Transverse colon (tissue), 4 donors: Measurements from ENCODE around the gene PKIB. TPM values are rescaled to one million over a fixed set of nuclear protein-coding genes. Genes with fewer than 3 reads are reported as not detected.

Experiments
- DNase-seq: peaks from one replicate; pipeline ENCODE4 v3.0.0-alpha.2; 2019
- H3K27ac ChIP-seq, 4 donors: fragments of 200-600 bp; sonication (generic); 2 replicates each; pipeline ENCODE4 v1.5.1; 2016 to 2018; ENCODE audit warnings: inconsistent platforms in 4 of 4
- H3K27me3 ChIP-seq: fragments of 200-600 bp; sonication (generic); 2 replicates; pipeline ENCODE4 v1.5.1; 2017; ENCODE audit warnings: inconsistent platforms
- H3K36me3 ChIP-seq, 4 donors: fragments of 200-600 bp; sonication (generic); 2 replicates each; pipeline ENCODE4 v1.5.1; 2017 to 2019; ENCODE audit warnings: inconsistent platforms in 4 of 4
- H3K4me1 ChIP-seq, 4 donors: fragments of 200-600 bp; sonication (generic); 2 replicates each; pipeline ENCODE4 v1.5.1; 2017 to 2020; ENCODE audit warnings: inconsistent platforms in 4 of 4
- H3K4me3 ChIP-seq, 4 donors: fragments of 200-600 bp; sonication (generic); 1 replicate in 1 of 4; 2 replicates in 3 of 4; pipeline versions ENCODE4 v1.5.1 to v1.6.1; 2017 to 2019; ENCODE audit warnings: inconsistent platforms in 4 of 4
- H3K9me3 ChIP-seq, 2 donors: fragments of 200-600 bp; sonication (generic); 2 replicates each; pipeline ENCODE4 v1.5.1; 2017 to 2019; ENCODE audit warnings: inconsistent platforms in 2 of 2
- CTCF ChIP-seq, 5 experiments: fragments of 200-600 bp in 3 of 5; fragments of 450-650 bp in 2 of 5; sonication (generic) in 3 of 5; IDR thresholded peaks; 1 replicate in 2 of 5; 2 replicates in 3 of 5; pipeline ENCODE4 v1.5.1; 2016 to 2017; ENCODE audit warnings: antibody characterized with exemption in 5 of 5, inconsistent platforms in 3 of 5, mild to moderate bottlenecking in 2 of 5, moderate library complexity in 1 of 5
- EP300 ChIP-seq: sonication (generic); formaldehyde crosslinking; IDR thresholded peaks from one replicate; pipeline ENCODE4 v1.6.1; 2017; ENCODE audit warnings: antibody characterized with exemption, low read depth
- POLR2A ChIP-seq: fragments of 450-650 bp; IDR thresholded peaks from one replicate; pipeline ENCODE4 v1.6.1; 2016; ENCODE audit warnings: antibody characterized with exemption, mild to moderate bottlenecking, moderate library complexity
- POLR2AphosphoS5 ChIP-seq, 3 donors: sonication (generic); formaldehyde crosslinking; IDR thresholded peaks; one replicate each; pipeline ENCODE4 v1.6.1; 2016; ENCODE audit warnings: antibody characterized with exemption in 3 of 3
- WGBS, 2 donors: methylation state at CpG; one replicate each; pipeline ENCODE4 v1.1.5; 2018; ENCODE audit warnings: low coverage in 1 of 2; 5-methylcytosine and 5-hydroxymethylcytosine counted together
- in situ Hi-C, 4 donors: fragments of 200-750 bp; cut with MboI; loops; one replicate each; pipeline versions ENCODE4 v1.15.0 to v1.15.1; 2017; ENCODE audit warnings: low sequenced_read_pairs in 3 of 4, low pct_ligation_motif_present in 1 of 4, low pct_unique_long_range_greater_than_20kb in 1 of 4
- intact Hi-C: fragments of 100-400 bp; cut with DNase I; formaldehyde crosslinking; loops from one replicate; pipeline ENCODE4 v1.15.1; 2023; ENCODE audit warnings: low total_unique reads
- total RNA-seq, 4 donors: library from RNA; depleted of rRNA; stranded (reverse); fragments of >200 nt; gene quantifications; one replicate each; pipeline ENCODE4 v1.1.0, GENCODE V29; 2016

PKIB gene
- total RNA-seq, 4 donors from 2014 or later: 45.2 to 163 (median 96.1) TPM

DNA sequence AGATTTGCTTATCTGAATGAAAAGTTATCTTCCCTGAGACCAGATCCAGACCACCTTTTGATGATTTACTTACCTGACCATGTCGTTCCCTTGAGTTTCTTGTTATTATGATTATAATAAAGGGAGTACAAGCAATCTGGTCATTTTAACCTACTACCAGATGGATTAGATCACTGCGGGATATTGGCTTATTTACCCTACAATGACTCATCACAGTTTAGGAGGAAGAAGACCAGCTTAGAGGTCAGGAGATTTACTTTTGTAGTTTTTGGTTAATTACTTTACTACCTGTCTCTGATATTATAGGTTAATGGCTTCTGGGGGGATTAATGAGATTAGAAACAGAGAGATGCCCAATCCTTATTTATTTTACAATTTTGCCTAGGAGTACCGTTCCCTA lies 10.7 kb downstream of the PKIB start:
- Histone ChIP-seq H3K36me3 (no peaks in the 10 kb centered on the region), H3K9me3 (no peaks in the 10 kb centered on the region), H3K27ac (no peak overlapping the region), H3K4me1 (no peaks in the 10 kb centered on the region), H3K4me3 (no peak overlapping the region), H3K27me3 (no peaks in the 10 kb centered on the region)
- in situ Hi-C loops: no loop called here
- intact Hi-C loops: no loop called here
- WGBS, 2 donors: 43 to 57% methylated on average over 3 of the region's 3 CpGs
- TF ChIP-seq POLR2AphosphoS5 (IDR thresholded peaks at IDR 0.05) (no peak), POLR2A (no peak), EP300 (no peak), CTCF (IDR thresholded peaks at IDR 0.05) (no peak)
- no peak for DNase-seq

DNA sequence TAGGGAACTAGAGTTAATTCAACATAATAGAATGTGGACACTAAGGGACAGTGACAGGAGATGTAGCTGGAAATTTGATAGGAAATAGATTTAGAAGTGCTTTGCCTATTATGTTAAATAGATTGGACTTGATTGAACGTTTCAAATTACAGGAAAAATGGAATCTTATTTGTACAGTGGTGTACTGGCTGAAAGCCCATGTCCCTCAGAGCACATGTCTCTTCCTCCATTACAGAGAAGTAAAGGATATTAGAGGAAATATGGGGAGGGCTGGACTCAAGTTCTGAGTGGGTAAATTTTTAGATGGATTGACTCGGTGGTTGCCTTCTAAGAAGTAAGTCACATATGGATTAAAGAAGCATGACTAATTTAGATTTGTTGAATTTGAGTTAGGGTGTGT lies 11.4 kb downstream of the PKIB start:
- in situ Hi-C loops (no loop called here), intact Hi-C loops (no loop called here)
- H3K27me3 ChIP-seq: no peaks in the 10 kb centered on the region
- no peaks in the 10 kb centered on the region for H3K9me3 ChIP-seq
- H3K4me1 ChIP-seq: no peaks in the 10 kb centered on the region
- WGBS, 2 donors: 49 to 55% methylated on average over 2 of the region's 2 CpGs
- DNase-seq: no peak
- no peak for TF ChIP-seq POLR2AphosphoS5 (IDR thresholded peaks at IDR 0.05)
- no peak for TF ChIP-seq CTCF (IDR thresholded peaks at IDR 0.05)
- no peak for TF ChIP-seq EP300
- H3K27ac ChIP-seq: no peak overlapping the region
- no peaks in the 10 kb centered on the region for H3K36me3 ChIP-seq
- H3K4me3 ChIP-seq: no peak overlapping the region

DNA sequence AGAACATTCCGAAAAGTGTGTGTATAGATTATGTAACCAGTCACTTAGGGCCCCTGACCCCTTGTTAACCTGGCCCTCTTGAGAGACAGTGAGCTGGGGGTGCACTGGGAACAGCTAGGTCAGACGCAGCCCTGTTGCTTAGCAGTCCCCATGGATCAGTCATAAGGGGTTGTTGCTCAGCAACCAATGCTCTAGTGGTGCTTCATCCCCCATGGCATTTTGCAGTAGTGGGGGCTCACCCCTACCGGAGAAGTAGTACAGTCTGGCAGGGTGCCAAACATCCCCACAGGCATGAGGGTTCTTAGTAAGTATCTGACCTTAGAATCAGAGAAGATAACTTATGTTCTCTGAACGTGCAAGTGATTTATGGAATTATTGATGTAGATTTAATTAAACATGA lies 12.3 kb downstream of the PKIB start:
- no peaks in the 10 kb centered on the region for H3K4me1 ChIP-seq
- H3K27me3 ChIP-seq: no peaks in the 10 kb centered on the region
- DNase-seq: no peak
- TF ChIP-seq POLR2AphosphoS5 (IDR thresholded peaks at IDR 0.05): no peak
- TF ChIP-seq EP300: no peak
- no peak for TF ChIP-seq POLR2A
- no peak for TF ChIP-seq CTCF (IDR thresholded peaks at IDR 0.05)
- in situ Hi-C loops (no loop called here), intact Hi-C loops (no loop called here)
- H3K9me3 ChIP-seq: no peaks in the 10 kb centered on the region
- no peak overlapping the region for H3K4me3 ChIP-seq
- H3K27ac ChIP-seq: no peak overlapping the region
- no peaks in the 10 kb centered on the region for H3K36me3 ChIP-seq
- 57 to 60% methylated on average over 2 to 4 of the region's 4 CpGs for WGBS, 2 donors

DNA sequence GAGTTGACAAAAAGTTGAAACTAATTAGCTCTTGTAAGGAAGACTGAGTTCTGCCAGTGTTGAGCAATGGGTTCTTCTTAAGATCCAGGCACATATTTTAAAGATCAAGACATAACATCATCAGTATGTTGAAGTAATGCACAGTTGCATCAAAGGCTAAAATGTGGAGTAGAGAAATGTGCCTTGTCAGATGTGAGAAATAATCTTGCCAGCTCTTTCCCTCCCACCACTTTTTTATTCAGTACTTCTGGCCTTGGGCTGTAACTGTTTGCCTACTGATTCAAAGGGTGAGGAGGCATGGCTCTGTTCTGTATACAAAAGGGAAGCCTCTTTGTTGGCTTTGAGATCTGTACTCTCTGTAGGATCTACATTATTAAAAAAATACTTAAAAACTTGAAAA lies 13.1 kb downstream of the PKIB start:
- Histone ChIP-seq H3K4me3 (no peak overlapping the region), H3K27me3 (no peaks in the 10 kb centered on the region), H3K27ac (no peak overlapping the region), H3K9me3 (no peaks in the 10 kb centered on the region), H3K36me3 (no peaks in the 10 kb centered on the region), H3K4me1 (no peaks in the 10 kb centered on the region)
- DNase-seq: no peak
- TF ChIP-seq POLR2A: no peak
- no peak for TF ChIP-seq EP300
- no peak for TF ChIP-seq CTCF (IDR thresholded peaks at IDR 0.05)
- TF ChIP-seq POLR2AphosphoS5 (IDR thresholded peaks at IDR 0.05): no peak
- intact Hi-C loops: no loop called here
- in situ Hi-C loops: no loop called here
